Fibroblast of gingiva (primary cell): ENCODE measurements around the gene HSD11B1L.
A peak's percentile ranks its signal among the peaks of the same experiment; 100 is the strongest.
"Not testable (repeated sequence)": the region's sequence is repeated elsewhere in the genome, so short reads cannot be mapped to it uniquely, and the experiment has no call there.

ENCODE experiments used
- DNase-seq: peaks from one replicate; pipeline ENCODE4 v3.0.0-alpha.2; 2011; ENCODE audit warnings: low read depth

The HSD11B1L gene

GRCh38 chr19:5686647-5687359 lies 6.0 kb downstream of the HSD11B1L start:
- peak; percentile 89 for DNase-seq

- no peak for DNase-seq
Observed at GRCh38 chr19:5687360-5688198, 6.8 kb downstream of the HSD11B1L start.

GRCh38 chr19:5688262-5688881 lies 7.5 kb downstream of the HSD11B1L start:
- DNase-seq: not testable (repeated sequence)

GRCh38 chr19:5690125-5690954 lies 9.5 kb downstream of the HSD11B1L start, which contains the start of gene RPL36:
Gene RPL36 (plus strand): TSS chr19:5690295. CDS start chr19:5690508, 213 bp downstream.
- peak; percentile 95 for DNase-seq

GRCh38 chr19:5690955-5691821 lies 10.4 kb downstream of the HSD11B1L start:
- DNase-seq: peak; percentile 63

- DNase-seq: no peak
Observed at GRCh38 chr19:5691822-5692722, 11.2 kb downstream of the HSD11B1L start.

GRCh38 chr19:5692723-5693194 lies 11.9 kb downstream of the HSD11B1L start:
- no peak for DNase-seq

GRCh38 chr19:5693195-5694166 lies 12.7 kb downstream of the HSD11B1L start:
- no peak for DNase-seq

- DNase-seq: no peak
Observed at GRCh38 chr19:5694167-5694955, 13.5 kb downstream of the HSD11B1L start.

- DNase-seq: no peak
Observed at GRCh38 chr19:5694956-5695648, 14.3 kb downstream of the HSD11B1L start.

- DNase-seq: no peak
Observed at GRCh38 chr19:5695649-5696195, 14.9 kb downstream of the HSD11B1L start.

- DNase-seq: no peak
Observed at GRCh38 chr19:5696196-5697021, 15.6 kb downstream of the HSD11B1L start.

- no peak for DNase-seq
Observed at GRCh38 chr19:5697022-5697889, 16.4 kb downstream of the HSD11B1L start.

GRCh38 chr19:5697890-5698634 lies 17.2 kb downstream of the HSD11B1L start:
- DNase-seq: no peak
